NCI-H526 (cell line): ENCODE data around the gene UBE2Q2.
"Not testable (repeated sequence)": the region's sequence is repeated elsewhere in the genome, so short reads cannot be mapped to it uniquely, and the experiment has no call there.

Source experiments
- DNase-seq, 2 experiments: peaks; one replicate each; lab custom pipeline; 2025; lab: John Stamatoyannopoulos, UW

UBE2Q2 gene

DNA sequence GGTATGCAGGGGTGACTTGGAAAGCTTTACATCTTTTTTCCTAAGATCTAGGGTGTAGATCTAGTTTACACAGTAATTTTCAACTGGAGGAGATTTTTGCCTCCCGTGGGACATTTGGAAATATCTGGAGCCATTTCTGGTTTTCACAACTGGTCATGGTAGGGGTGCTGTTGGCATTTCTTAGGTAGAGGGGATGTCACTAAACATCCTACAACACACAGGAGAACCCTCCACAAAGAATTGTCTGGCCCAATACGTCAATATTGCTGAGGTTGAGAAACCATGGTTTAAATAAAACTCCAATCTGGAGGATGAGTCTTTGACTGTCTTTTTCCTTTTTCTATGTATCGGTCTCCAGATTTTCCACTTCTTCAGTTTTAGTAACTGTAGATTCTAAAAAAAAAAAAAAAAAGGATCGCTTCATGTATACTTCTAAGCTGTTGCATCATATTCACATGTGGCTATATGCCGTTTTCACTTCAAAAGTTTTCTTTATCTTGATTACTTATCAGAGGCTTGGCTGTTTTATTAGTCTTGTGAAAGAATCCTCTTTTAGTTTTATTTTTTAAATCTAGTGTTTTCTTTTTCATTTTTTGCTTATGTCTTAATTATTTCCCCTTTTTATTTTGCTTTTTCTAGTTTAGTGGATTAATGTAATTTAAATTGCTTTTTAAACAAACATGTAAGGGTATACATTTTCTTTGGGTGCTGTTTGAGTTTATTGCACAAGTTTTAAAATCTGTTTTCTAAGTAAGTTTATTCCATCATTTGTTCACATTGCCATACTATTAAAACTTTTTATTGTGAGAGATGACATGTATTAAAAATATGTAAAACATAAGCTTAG lies 21.2 kb downstream of the UBE2Q2 start:
- no peak for DNase-seq

DNA sequence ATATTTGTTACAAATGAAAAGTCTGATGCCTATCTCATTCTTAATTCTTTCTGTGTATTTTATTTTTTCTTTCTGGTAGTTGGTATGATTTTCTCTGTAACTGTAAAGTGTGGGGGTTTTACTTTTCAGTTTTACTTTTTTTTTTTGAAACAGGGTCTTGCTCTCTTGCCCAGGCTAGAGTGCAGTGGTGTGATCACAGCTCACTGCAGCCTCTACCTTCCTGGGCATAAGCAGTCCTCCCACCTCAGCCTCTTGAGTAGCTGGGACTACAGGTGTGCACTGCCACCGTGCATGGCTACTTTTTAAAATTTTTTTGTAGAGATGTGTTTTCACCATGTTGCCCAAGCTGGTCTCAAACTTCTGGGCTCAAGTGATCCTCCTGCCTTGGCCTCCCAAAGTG lies 22.8 kb downstream of the UBE2Q2 start:
- not testable (repeated sequence) for DNase-seq

DNA sequence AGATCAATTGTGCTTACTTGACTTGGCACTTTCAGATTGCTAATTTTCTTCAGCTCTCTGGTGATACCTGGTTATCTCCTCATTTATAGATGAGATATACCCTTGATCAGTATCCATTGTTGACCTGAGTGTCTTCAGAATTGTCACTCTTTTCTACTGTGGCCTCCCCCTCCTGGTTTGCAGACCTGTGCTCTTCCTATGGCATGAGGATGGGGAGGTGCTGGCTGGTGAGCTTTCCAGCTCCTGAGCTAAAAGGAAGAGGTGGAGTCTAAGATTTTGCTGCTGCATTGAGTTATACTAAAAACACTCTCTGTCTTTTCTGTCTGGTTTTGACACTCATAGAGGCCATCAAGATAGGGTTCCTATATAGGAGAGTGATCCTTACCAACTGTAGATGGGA lies 23.7 kb downstream of the UBE2Q2 start:
- no peak for DNase-seq

GRCh38 chr15:75867449-75867848 lies 24.2 kb downstream of the UBE2Q2 start:
- no peak for DNase-seq

- DNase-seq, result no peak
Measured at GRCh38 chr15:75868019-75868418, 24.8 kb downstream of the UBE2Q2 start.

GRCh38 chr15:75869446-75869845 lies 26.2 kb downstream of the UBE2Q2 start:
- DNase-seq, result no peak

DNA sequence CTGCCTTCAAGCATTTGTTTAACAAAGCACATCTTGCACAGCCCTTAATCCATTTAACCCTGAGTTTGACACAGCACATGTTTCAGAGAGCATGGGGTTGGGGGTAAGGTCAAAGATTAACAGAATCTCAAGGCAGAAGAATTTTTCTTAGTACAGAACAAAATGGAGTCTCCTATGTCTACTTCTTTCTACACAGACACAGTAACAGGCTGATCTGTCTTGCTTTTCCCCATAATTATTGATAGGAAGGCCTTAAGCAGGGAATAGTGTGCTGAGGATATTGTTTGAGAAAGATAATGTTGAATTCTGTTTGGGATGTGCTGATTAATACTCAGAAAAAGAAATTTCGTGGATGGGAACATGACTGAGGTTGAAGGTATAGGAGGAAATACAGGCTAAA lies 28.3 kb downstream of the UBE2Q2 start:
- DNase-seq, result not testable (repeated sequence)

- DNase-seq, result no peak
Measured at GRCh38 chr15:75872403-75872990, 29.2 kb downstream of the UBE2Q2 start.

DNA sequence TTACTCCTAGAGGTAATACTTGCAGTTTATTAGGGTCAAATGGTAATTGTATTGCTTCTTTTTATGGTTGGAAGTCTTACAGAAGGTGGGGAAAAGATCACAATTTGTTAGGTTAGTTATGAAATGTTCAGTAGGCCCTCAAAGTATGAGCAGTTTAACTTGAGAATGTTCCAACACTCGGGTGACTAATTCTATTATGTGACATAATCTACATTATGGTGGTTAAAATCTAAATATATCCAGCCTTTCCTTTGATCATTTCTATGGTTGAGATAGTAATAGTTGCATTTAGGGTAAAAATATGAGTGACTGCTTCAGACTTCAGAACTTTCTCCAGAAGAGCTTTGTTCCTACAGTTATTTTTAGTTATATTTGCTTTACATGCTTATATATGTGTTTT lies 40.8 kb downstream of the UBE2Q2 start:
- DNase-seq, result no peak

DNA sequence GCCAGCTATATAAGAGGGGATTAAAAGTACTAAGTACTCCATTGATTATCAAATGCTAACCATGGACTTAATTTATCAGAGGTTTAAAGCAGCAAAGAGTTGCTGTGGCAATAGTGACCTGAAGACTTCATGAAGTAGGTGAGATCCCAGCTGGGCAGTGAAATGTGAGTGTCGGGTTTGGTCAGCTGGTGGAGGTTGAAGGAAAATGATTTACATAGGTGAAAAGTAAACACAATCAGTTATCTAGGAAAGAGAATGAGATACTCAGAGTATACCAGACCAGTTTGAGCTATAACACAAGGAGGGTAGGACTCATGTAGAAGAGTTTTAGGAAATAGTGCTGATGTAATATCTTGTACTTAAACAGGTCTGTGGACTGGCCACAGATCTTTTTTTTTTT lies 43.9 kb downstream of the UBE2Q2 start:
- DNase-seq, result peak; percentile 22 to 51

GRCh38 chr15:75891895-75892294 lies 48.6 kb downstream of the UBE2Q2 start:
- no peak for DNase-seq

DNA sequence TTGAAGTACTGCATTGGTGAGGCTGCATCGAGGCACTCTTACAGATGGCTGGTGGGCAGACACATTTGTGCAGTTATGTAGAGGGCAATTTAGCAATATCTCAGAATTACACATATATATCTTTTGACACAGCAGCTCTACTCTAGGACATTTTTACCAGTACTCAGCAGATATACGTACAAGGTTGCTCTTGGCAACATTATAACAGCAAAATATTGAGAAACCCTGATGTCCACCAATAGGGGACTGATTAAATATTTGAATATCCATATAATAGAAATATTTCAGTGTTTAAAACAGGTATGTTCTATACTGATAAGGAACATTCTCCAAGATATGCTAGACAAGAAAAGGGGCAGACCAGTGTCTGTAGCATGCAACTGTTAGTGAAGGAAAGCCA lies 52.5 kb downstream of the UBE2Q2 start:
- DNase-seq, result no peak

GRCh38 chr15:75900577-75900976 lies 57.3 kb downstream of the UBE2Q2 start:
- DNase-seq, result no peak

DNA sequence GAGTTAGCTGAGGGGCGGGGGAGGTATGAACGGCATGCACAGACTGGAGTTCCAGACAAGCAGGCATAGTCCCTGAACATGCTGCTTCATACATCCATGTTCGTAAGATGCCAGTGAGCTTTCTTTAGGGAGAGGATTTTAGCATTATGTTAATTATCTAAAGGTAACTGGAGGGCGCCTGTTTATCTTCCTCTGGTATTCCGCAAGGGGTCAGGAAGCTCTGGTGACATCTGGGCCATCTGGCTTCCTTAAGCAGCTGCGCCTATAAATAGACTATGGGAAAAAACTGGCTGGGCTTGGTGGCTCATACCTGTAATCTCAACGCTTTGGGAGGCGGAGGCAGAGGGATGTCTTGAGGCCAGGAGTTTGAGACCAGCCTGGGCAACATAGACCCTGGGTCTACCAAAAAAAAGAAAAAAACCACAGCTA lies 58.9 kb downstream of the UBE2Q2 start:
- DNase-seq, result no peak

- peak; percentile 58 to 96 for DNase-seq
Measured at GRCh38 chr15:75903331-75904239, 60.3 kb downstream of the UBE2Q2 start, which contains the start of gene FBXO22. FBXO22 (plus strand) TSS chr15:75903878; CDS start chr15:75903964, 86 bp downstream.

DNA sequence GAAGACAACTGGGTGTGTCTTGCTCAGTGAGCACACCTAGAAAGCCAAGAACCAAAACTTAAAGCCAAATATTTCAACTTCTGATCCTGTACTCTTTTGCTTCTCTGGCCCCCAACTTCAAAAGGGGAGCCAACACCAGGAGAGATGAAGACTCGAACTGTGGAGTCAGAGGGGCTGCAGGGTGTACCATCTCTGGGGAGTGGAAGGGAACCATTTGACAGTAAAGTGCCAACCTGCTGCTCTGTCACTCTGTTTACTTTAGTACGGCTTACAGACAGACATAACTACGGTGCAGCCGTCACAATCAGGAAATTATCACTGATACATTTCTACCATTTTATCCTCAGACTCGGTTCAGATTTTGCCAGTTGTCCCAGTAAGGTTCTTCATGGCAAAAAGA lies 62.0 kb downstream of the UBE2Q2 start:
- DNase-seq, result no peak

GRCh38 chr15:75910355-75910754 lies 67.1 kb downstream of the UBE2Q2 start:
- DNase-seq, result not testable (repeated sequence)

- DNase-seq, result no peak
Measured at GRCh38 chr15:75916978-75917377, 73.7 kb downstream of the UBE2Q2 start.

DNA sequence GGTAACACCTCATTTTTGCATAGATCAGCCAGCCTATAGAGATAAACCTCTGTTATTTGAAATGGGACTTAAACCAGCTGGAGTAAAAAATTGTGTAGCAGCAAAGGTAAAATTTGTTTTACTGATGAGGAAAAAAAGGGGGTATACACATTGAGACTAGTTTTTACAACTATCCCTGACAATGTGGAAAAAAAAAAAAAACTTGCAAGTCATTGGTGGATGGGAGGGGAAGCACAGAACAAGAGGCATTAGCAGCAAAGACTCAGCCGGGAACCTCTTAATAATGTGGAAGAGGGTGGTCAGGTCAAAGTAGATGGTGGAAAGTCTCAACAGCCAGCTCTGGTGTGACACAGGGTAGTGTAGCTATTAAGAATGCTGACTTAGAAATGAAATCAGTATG lies 74.9 kb downstream of the UBE2Q2 start:
- no peak for DNase-seq

DNA sequence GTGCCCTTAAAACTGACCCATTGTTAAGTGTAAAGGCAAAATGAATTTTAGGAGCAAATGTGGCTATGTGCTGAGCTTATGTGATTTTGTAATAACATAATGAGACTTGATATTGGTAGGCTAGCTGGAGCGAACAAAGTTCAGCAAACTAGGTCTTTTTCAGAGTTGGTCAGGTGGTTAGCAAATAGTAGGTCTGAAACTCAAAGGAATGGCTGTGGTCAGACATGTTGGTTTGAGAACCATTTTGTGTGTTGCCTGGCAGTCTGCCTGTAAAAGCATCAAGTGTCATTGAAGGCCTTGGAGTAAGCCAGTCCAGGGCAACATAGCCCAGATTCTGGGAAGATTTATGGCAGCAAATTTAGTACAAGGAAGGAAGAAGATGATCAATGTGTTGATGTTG lies 76.8 kb downstream of the UBE2Q2 start:
- DNase-seq, result no peak

GRCh38 chr15:75921732-75922703 lies 78.8 kb downstream of the UBE2Q2 start:
- peak; percentile 25 to 58 for DNase-seq
